Activated T-cell treated with anti-CD3 and anti-CD28 coated beads, Interleukin-2, amount 50 U/mL, for 4 hours (primary cell): ENCODE data around the gene ZNF534. TPM values are rescaled to one million over a fixed set of nuclear protein-coding genes. Genes with fewer than 3 reads are reported as not detected.
"Not testable (repeated sequence)": the region's sequence is repeated elsewhere in the genome, so short reads cannot be mapped to it uniquely, and the experiment has no call there.

Experiments used
- ATAC-seq, 2 donors: fragments of 200-7000 bp; cut with Tn5 transposase; one replicate each; pipeline ENCODE4 v1.10.0; 2021
- DNase-seq: peaks from one replicate; pipeline ENCODE4 v3.0.0-alpha.2; 2020
- H3K27me3 Mint-ChIP-seq: one replicate; pipeline ENCODE4 v1.8.0; 2021; ENCODE audit warnings: low read depth, mixed read lengths
- H3K36me3 Mint-ChIP-seq: one replicate; pipeline ENCODE4 v1.8.0; 2022; ENCODE audit warnings: mixed read lengths; ENCODE audit not compliant: insufficient read depth
- H3K4me1 Mint-ChIP-seq: one replicate; pipeline ENCODE4 v1.8.0; 2021; ENCODE audit warnings: low read depth, mixed read lengths
- H3K4me3 Mint-ChIP-seq: one replicate; pipeline ENCODE4 v1.8.0; 2021; ENCODE audit warnings: mild to moderate bottlenecking, moderate library complexity, mixed read lengths
- H3K9me3 Mint-ChIP-seq: one replicate; pipeline ENCODE4 v1.8.0; 2021; ENCODE audit warnings: mixed read lengths
- total RNA-seq, 3 donors: library from RNA; stranded (reverse); gene quantifications; one replicate each; pipeline ENCODE4 v1.2.1, GENCODE V29; 2021

The ZNF534 gene
- total RNA-seq, 3 donors from 2014 or later = not detected

- not testable (repeated sequence) for ATAC-seq, H3K4me1 Mint-ChIP-seq, H3K27me3 Mint-ChIP-seq, H3K36me3 Mint-ChIP-seq, H3K4me3 Mint-ChIP-seq, DNase-seq
- H3K9me3 Mint-ChIP-seq = peaks cover 35% of the 10 kb centered on the region
Observed at GRCh38 chr19:52484111-52484743, 55.3 kb downstream of the ZNF534 start.

GRCh38 chr19:52485064-52485463 lies 56.1 kb downstream of the ZNF534 start:
- H3K27me3 Mint-ChIP-seq, H3K4me1 Mint-ChIP-seq, ATAC-seq, H3K36me3 Mint-ChIP-seq, H3K4me3 Mint-ChIP-seq, DNase-seq: not testable (repeated sequence)
- peaks cover 38% of the 10 kb centered on the region for H3K9me3 Mint-ChIP-seq

- DNase-seq, H3K4me1 Mint-ChIP-seq, H3K36me3 Mint-ChIP-seq, ATAC-seq, H3K4me3 Mint-ChIP-seq, H3K27me3 Mint-ChIP-seq: not testable (repeated sequence)
- H3K9me3 Mint-ChIP-seq = peaks cover 38% of the 10 kb centered on the region
Observed at GRCh38 chr19:52485561-52486240, 56.8 kb downstream of the ZNF534 start.

GRCh38 chr19:52492201-52492993 lies 63.4 kb downstream of the ZNF534 start:
- Mint-ChIP-seq H3K4me1 (no peaks in the 10 kb centered on the region), H3K36me3 (peaks cover 11% of the 10 kb centered on the region), H3K27me3 (no peaks in the 10 kb centered on the region), H3K4me3 (no peak overlapping the region), H3K9me3 (peaks cover 42% of the 10 kb centered on the region)
- no peak for DNase-seq
- no peak for ATAC-seq

DNA sequence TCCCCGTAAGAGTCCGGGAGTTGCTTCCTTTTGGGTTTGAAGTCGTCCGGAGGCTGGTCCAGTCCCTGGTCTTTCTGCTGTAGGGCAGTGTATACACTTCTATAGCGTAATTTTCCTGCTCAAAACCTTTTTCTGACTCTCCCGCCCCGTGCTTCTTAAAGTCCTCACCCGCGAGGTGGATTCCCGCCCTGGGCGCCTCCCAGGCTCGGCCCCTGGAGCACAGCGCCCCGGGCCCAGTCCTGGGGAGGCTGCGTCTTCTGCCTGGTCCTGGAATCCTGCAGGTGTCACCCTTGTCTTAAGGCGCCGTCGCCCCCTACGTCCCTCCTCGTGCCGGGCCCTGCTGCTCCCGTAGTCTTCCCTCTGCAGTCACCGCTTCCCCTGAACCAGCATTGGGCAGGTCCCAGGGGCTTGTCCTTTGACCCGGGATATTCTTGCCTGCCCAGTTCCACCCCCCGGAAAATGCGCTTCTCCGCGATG lies 64.1 kb downstream of the ZNF534 start:
- Mint-ChIP-seq H3K4me3 (no peak overlapping the region), H3K9me3 (peaks cover 47% of the 10 kb centered on the region), H3K36me3 (peaks cover 12% of the 10 kb centered on the region), H3K27me3 (no peaks in the 10 kb centered on the region), H3K4me1 (no peaks in the 10 kb centered on the region)
- DNase-seq (no peak), ATAC-seq (no peak)

DNA sequence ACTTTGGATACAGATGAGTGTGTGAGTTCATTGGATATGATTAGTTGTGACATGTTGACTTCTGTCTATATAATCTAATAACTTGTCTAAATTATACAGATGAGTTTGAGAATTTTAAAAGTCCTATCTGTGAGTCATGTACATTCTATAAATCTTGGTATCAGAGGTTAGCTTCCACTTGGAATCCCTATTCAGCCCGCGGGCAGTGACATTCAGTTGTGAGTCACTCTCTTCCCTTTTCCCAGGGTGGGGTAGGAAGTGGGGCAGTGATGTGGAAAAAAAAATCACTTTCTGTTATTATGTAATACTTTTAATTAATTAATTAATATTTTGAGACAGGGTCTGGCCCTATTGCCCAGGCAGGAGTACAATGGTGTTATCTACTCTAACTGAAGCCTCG lies 65.6 kb downstream of the ZNF534 start:
- ATAC-seq = no peak
- H3K27me3 Mint-ChIP-seq = no peaks in the 10 kb centered on the region
- H3K36me3 Mint-ChIP-seq = peaks cover 15% of the 10 kb centered on the region
- no peak for DNase-seq
- H3K4me1 Mint-ChIP-seq = no peaks in the 10 kb centered on the region
- no peak overlapping the region for H3K4me3 Mint-ChIP-seq
- peaks cover 45% of the 10 kb centered on the region for H3K9me3 Mint-ChIP-seq

- Mint-ChIP-seq H3K36me3 (peaks cover 19% of the 10 kb centered on the region), H3K9me3 (peaks cover 46% of the 10 kb centered on the region), H3K4me3 (no peak overlapping the region), H3K27me3 (no peaks in the 10 kb centered on the region), H3K4me1 (no peaks in the 10 kb centered on the region)
- ATAC-seq (no peak), DNase-seq (no peak)
Observed at GRCh38 chr19:52498571-52498970, 69.6 kb downstream of the ZNF534 start.

DNA sequence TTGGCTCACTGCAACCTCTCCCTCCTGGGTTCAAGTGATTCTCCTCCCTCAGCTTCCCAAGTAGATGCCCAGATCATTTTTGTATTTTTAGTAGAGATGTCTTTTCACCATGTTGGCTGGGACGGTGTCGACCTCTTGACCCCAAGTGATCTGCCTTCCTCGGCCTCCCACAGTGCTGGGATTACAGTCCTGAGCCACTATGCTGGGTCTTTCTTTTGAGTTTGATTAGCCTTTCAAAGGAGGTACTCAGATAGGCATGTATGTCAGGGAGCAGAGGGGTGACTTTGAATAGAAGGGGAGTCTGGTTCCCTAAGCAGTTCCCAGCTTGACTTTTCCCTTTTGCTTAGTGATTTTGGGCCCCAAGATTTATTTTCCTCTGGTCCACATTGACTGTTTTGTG lies 71.5 kb downstream of the ZNF534 start:
- Mint-ChIP-seq H3K36me3 (peaks cover 20% of the 10 kb centered on the region), H3K9me3 (peaks cover 41% of the 10 kb centered on the region)
- not testable (repeated sequence) for ATAC-seq, H3K27me3 Mint-ChIP-seq, H3K4me1 Mint-ChIP-seq, DNase-seq, H3K4me3 Mint-ChIP-seq

DNA sequence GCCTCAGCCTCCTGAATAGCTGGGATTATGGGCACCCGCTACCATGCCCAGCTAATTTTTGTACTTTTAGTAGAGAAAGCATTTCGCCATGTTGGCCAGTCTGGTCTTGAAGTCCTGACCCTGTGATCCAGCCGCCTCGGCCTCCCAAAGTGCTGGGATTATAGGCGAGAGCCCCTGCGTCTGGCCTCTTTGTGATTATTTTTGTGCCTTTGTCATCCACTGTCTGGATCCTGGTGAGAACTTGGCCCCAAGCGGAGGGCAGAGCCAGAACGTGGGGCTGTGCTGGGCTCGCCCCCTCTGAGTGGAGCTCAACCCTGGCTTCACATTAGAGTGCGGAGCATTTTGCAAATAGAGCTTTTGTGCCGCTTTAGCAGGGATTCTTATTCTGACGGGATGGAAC lies 72.0 kb downstream of the ZNF534 start:
- H3K36me3 Mint-ChIP-seq = peaks cover 20% of the 10 kb centered on the region
- ATAC-seq, DNase-seq, H3K4me1 Mint-ChIP-seq, H3K27me3 Mint-ChIP-seq, H3K4me3 Mint-ChIP-seq: not testable (repeated sequence)
- H3K9me3 Mint-ChIP-seq = peaks cover 36% of the 10 kb centered on the region

Other genes with a start within 250 kb of the ZNF534 start
- gene PPP2R1A, start 239.1 kb upstream of the ZNF534 start, total RNA-seq = 100 to 1,000 TPM; 297 to 317 (median 310) TPM
- gene ZNF766, start 159.6 kb upstream of the ZNF534 start, total RNA-seq = 10 to 100 TPM; 13.1 to 15.9 (median 13.6) TPM
- 1 to 10 TPM; 3.1 to 5.6 (median 5.0) TPM for gene ZNF480, start 132.0 kb upstream of the ZNF534 start, total RNA-seq
- under 1 TPM in 2 of 3 donors, not detected in 1; 0.18 to 0.27 TPM for gene ZNF610, start 92.9 kb upstream of the ZNF534 start, total RNA-seq
- gene ZNF880, start 59.2 kb upstream of the ZNF534 start, total RNA-seq = 10 to 100 TPM in 2 of 3 donors, 1 to 10 TPM in 1; 10.0 to 16.5 (median 10.0) TPM
- 1 to 10 TPM; 2.6 to 4.6 (median 4.5) TPM for gene ZNF528, start 31.3 kb upstream of the ZNF534 start, total RNA-seq
- gene ZNF578, start 24.4 kb downstream of the ZNF534 start, total RNA-seq = under 1 TPM; 0.08 to 0.35 (median 0.23) TPM
- 10 to 100 TPM; 12.1 to 12.7 (median 12.6) TPM for gene ZNF808, start 98.5 kb downstream of the ZNF534 start, total RNA-seq
- 10 to 100 TPM in 1 of 3 donors, 1 to 10 TPM in 2; 7.6 to 10.2 (median 8.3) TPM for gene ZNF701, start 141.1 kb downstream of the ZNF534 start, total RNA-seq
- 1 to 10 TPM; 7.9 to 9.0 (median 8.8) TPM for gene ZNF83, start 209.2 kb downstream of the ZNF534 start, total RNA-seq